Adrenal gland (tissue), 5 donors: ENCODE data around the gene GALNT18.

Experiments
- CTCF ChIP-seq, 6 experiments: fragments of 450-650 bp in 4 of 6; fragments of 200-600 bp in 2 of 6; sonication (generic) in 1 of 6; IDR thresholded peaks; 1 replicate in 5 of 6; 2 replicates in 1 of 6; pipeline versions ENCODE4 v1.5.1 to v1.8.0; 2016 to 2021; ENCODE audit warnings: antibody characterized with exemption in 6 of 6, mild to moderate bottlenecking in 2 of 6, moderate library complexity in 1 of 6
- POLR2A ChIP-seq, 2 donors: fragments of 450-650 bp; IDR thresholded peaks; one replicate each; pipeline ENCODE4 v1.6.1; 2017; ENCODE audit warnings: antibody characterized with exemption in 2 of 2, mild to moderate bottlenecking in 2 of 2, moderate library complexity in 1 of 2
- donor health status: DM: no; HTN: no; CAD: no.

- no peak for TF ChIP-seq CTCF (IDR thresholded peaks at IDR 0.05)
- no peak for TF ChIP-seq POLR2A (IDR thresholded peaks at IDR 0.05)
These were observed 109.7 kb downstream of the GALNT18 start for GRCh38 chr11:11512090-11512489.
